Kidney (tissue), 14 donors: ENCODE data around the gene UAP1L1. TPM values are rescaled to one million over a fixed set of nuclear protein-coding genes. Genes with fewer than 3 reads are reported as not detected.

Experiments
- DNase-seq, 5 donors: peaks; one replicate each; pipeline ENCODE4 v3.0.0-alpha.2; 2013 to 2020
- FAIRE-seq: peaks from 2 replicates; lab custom pipeline; 2012; peaks lifted over from hg19 to GRCh38; lab: Jason Lieb, UNC
- H3K27ac ChIP-seq, 2 donors: one replicate each; pipeline ENCODE4 v1.7.0; 2013; ENCODE audit warnings: low read depth in 2 of 2, low read length in 2 of 2, inconsistent platforms in 1 of 2
- H3K27me3 ChIP-seq: one replicate; pipeline ENCODE4 v1.7.1; 2013; ENCODE audit warnings: low read length, inconsistent platforms; ENCODE audit not compliant: control insufficient read depth, insufficient read depth
- H3K36me3 ChIP-seq, 3 donors: one replicate each; pipeline versions ENCODE4 v1.7.0 to v1.7.1; 2013; ENCODE audit warnings: low read length in 3 of 3, control low read depth in 1 of 3, inconsistent platforms in 1 of 3; ENCODE audit not compliant: insufficient read depth in 3 of 3, control insufficient read depth in 2 of 3
- H3K4me1 ChIP-seq, 3 donors: one replicate each; pipeline versions ENCODE4 v1.7.0 to v1.7.1; 2013; ENCODE audit warnings: low read length in 3 of 3, inconsistent platforms in 1 of 3, low read depth in 1 of 3; ENCODE audit not compliant: control insufficient read depth in 2 of 3, insufficient read depth in 2 of 3
- H3K4me3 ChIP-seq, 3 donors: one replicate each; pipeline versions ENCODE4 v1.7.0 to v1.8.1; 2013; ENCODE audit warnings: low read length in 3 of 3, control low read depth in 1 of 3, inconsistent platforms in 1 of 3
- H3K9ac ChIP-seq, 3 donors: one replicate each; pipeline versions ENCODE4 v1.7.0 to v1.7.1; 2013; ENCODE audit warnings: low read length in 3 of 3, control low read depth in 1 of 3, inconsistent platforms in 1 of 3
- H3K9me3 ChIP-seq, 3 donors: one replicate each; pipeline versions ENCODE4 v1.7.0 to v1.7.1; 2013; ENCODE audit warnings: low read length in 3 of 3, control low read depth in 1 of 3, inconsistent platforms in 1 of 3; ENCODE audit not compliant: control insufficient read depth in 2 of 3, insufficient read depth in 1 of 3
- CTCF ChIP-seq: IDR thresholded peaks from 3 replicates; pipeline ENCODE4 v1.5.1; 2012; ENCODE audit warnings: mild to moderate bottlenecking, moderate library complexity, borderline replicate concordance; ENCODE audit not compliant: insufficient read depth; ENCODE audit errors: extremely low read depth
- intact Hi-C: fragments of 100-400 bp; cut with DNase I; formaldehyde crosslinking; loops from one replicate; pipeline ENCODE4 v1.11.1; 2022
- polyA plus RNA-seq: library from polyadenylated mRNA; stranded (reverse); fragments of 350-450 nt; fragmentation: Illumina TruSeq; extraction: RNeasy Lipid Tissue Mini Kit (QIAGEN cat#74804); gene quantifications from one replicate; pipeline ENCODE4 v1.2.3, GENCODE V29; 2014; ENCODE audit warnings: low read depth, low replicate concordance; ENCODE audit not compliant: insufficient read depth
- total RNA-seq: library from RNA; stranded (reverse); fragmentation: NEBNext Ultra II Directional; extraction: Animal tissue kit (Norgen Biotek cat#: 25700); gene quantifications from one replicate; pipeline ENCODE4 v1.2.1, GENCODE V29; 2021
- donor health status: control.
- donor health status: control.
- donor health status: control.
- donor health status: control.
- donor health status: control.
- donor health status: DM: yes; HTN: yes; CAD: no.
- donor health status: Normal renal cell carcinoma (clear cell type).

The UAP1L1 gene
- total and polyA plus RNA-seq, 2 donors from 2014 or later = 12.7 to 14.4 TPM

DNA sequence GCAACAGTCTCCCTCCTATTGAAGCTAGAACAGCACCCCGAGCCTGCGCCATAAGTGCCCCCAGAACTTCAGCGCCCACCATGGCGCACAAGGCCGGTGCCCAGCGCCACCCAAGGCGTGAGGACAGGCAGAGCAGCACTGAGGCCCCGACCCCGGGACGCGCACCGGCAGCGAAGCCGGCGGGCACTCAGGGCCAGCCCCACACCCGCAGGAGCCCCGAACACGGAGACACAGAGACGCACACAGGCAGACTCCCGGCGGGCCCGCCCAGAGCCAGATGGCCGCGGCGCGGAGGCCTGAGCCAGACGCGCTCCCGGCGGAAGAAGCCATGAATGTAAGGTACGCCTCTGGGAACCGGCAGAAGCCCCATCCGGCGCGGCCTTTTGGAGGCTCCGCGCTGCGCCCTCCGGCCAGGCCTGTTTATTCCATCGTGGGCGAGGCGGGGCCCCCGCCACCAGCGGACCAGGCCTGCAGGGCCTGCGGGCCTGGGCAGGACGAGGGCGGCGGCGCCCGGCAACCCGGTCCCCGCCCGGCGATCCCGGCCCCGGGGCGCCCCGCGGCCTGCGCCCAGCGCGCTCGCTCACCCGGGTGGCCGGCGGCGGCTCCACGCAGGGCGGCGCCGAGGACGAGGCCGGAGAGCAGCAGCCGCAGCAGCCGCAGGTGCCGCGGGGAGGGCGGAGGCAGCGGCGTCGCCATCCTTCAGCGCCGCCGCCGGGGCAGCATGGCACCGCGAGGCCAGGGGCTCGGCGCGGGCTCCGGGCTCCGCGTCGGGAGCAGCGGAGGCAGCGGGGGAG, 31.8 kb upstream of the UAP1L1 start:
- Histone ChIP-seq H3K9me3 (no peaks in the 10 kb centered on the region), H3K27ac (peak overlapping the region in 1 of 2 donors; percentile 5), H3K36me3 (no peaks in the 10 kb centered on the region), H3K27me3 (peaks cover 24% of the 10 kb centered on the region), H3K9ac (peak overlapping the region in 1 of 3 donors; percentile 29), H3K4me3 (peak overlapping the region in 2 of 3 donors; percentile 43 to 48), H3K4me1 (peaks cover 0 to 21% (median 0%) of the 10 kb centered on the region in 3 donors)
- DNase-seq (peak in 1 of 5 donors; percentile 38), FAIRE-seq (no peak)
- intact Hi-C loops = no loop called here
- no peak for TF ChIP-seq CTCF

DNA sequence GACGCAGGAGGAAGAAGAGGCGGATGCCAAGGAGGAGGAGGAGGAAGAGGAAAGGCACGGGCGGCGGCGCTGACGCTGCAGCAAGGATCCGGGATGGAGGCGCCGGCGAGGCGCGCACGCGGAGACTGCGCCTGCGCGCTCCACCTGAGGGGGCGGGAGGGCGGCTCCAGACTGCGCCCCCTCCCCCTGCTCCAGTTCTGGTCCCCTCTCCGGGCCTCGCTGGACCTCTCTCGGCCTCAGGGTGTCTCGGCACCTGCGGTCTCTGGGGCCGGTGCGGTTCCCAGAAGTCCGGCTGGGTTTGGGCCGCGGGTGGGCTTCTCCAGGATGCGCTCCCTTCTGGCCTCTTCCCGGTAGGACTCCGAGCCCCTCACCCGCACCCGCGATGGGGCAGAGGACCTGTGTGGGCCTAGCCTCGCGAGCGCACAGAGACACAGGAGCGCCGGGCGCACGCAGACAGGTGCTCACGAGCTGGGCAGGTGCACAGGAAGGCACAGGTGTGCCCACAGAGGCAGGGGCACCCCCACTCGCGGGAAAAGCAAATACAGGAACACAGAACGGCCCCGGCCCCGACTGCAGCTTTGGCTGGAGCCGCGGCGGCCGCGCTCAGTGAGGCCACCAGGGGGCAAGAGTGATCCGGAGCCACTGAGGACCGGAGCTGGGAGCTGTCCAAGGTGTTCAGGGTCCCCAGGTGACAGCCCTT, 31.1 kb upstream of the UAP1L1 start, which contains the start of gene NPDC1:
NPDC1 (minus strand) TSS at position 90 of the 700 bp plus-strand sequence. CDS start 188 bp downstream, outside the sequence.
- Histone ChIP-seq H3K4me3 (peak within 1 kb of the TSS in 2 of 3 donors; percentile 43 to 48), H3K4me1 (peaks cover 0 to 21% (median 0%) of the 10 kb centered on the region in 3 donors), H3K36me3 (no peaks in the 10 kb centered on the region), H3K27me3 (peaks cover 24% of the 10 kb centered on the region), H3K9me3 (no peaks in the 10 kb centered on the region), H3K27ac (peak within 1 kb of the TSS in 1 of 2 donors; percentile 37), H3K9ac (peak within 1 kb of the TSS in 1 of 3 donors; percentile 29)
- TF ChIP-seq CTCF = peak; percentile 89
- DNase-seq (peak; percentile 88 to 91 (median 90)), FAIRE-seq (no peak)
- intact Hi-C loops = no loop called here

- FAIRE-seq = no peak
- H3K4me1 ChIP-seq = peaks cover 0 to 22% (median 0%) of the 10 kb centered on the region in 3 donors
Observed at GRCh38 chr9:137048655-137049543, 28.4 kb upstream of the UAP1L1 start.

More at GRCh38 chr9:137048655-137049543, 28.4 kb upstream of the UAP1L1 start:
- H3K9ac ChIP-seq = no peak overlapping the region
- peaks cover 28% of the 10 kb centered on the region for H3K27me3 ChIP-seq
- H3K36me3 ChIP-seq = no peaks in the 10 kb centered on the region
- no peak overlapping the region for H3K27ac ChIP-seq
- no peak for TF ChIP-seq CTCF
- no peak overlapping the region for H3K4me3 ChIP-seq
- intact Hi-C loops = no loop called here
- DNase-seq = no peak
- H3K9me3 ChIP-seq = no peaks in the 10 kb centered on the region
